ENCODE data around the gene WBP1L. TPM values are rescaled to one million over a fixed set of nuclear protein-coding genes. Genes with fewer than 3 reads are reported as not detected.

WBP1L gene
- total and polyA plus RNA-seq, 2 experiments from 2014 or later: 7.0 to 55.7 TPM

GRCh38 chr10:102773320-102773719 is 29.6 kb downstream of the WBP1L start (continued):
- TF ChIP-seq, protein P1, sequence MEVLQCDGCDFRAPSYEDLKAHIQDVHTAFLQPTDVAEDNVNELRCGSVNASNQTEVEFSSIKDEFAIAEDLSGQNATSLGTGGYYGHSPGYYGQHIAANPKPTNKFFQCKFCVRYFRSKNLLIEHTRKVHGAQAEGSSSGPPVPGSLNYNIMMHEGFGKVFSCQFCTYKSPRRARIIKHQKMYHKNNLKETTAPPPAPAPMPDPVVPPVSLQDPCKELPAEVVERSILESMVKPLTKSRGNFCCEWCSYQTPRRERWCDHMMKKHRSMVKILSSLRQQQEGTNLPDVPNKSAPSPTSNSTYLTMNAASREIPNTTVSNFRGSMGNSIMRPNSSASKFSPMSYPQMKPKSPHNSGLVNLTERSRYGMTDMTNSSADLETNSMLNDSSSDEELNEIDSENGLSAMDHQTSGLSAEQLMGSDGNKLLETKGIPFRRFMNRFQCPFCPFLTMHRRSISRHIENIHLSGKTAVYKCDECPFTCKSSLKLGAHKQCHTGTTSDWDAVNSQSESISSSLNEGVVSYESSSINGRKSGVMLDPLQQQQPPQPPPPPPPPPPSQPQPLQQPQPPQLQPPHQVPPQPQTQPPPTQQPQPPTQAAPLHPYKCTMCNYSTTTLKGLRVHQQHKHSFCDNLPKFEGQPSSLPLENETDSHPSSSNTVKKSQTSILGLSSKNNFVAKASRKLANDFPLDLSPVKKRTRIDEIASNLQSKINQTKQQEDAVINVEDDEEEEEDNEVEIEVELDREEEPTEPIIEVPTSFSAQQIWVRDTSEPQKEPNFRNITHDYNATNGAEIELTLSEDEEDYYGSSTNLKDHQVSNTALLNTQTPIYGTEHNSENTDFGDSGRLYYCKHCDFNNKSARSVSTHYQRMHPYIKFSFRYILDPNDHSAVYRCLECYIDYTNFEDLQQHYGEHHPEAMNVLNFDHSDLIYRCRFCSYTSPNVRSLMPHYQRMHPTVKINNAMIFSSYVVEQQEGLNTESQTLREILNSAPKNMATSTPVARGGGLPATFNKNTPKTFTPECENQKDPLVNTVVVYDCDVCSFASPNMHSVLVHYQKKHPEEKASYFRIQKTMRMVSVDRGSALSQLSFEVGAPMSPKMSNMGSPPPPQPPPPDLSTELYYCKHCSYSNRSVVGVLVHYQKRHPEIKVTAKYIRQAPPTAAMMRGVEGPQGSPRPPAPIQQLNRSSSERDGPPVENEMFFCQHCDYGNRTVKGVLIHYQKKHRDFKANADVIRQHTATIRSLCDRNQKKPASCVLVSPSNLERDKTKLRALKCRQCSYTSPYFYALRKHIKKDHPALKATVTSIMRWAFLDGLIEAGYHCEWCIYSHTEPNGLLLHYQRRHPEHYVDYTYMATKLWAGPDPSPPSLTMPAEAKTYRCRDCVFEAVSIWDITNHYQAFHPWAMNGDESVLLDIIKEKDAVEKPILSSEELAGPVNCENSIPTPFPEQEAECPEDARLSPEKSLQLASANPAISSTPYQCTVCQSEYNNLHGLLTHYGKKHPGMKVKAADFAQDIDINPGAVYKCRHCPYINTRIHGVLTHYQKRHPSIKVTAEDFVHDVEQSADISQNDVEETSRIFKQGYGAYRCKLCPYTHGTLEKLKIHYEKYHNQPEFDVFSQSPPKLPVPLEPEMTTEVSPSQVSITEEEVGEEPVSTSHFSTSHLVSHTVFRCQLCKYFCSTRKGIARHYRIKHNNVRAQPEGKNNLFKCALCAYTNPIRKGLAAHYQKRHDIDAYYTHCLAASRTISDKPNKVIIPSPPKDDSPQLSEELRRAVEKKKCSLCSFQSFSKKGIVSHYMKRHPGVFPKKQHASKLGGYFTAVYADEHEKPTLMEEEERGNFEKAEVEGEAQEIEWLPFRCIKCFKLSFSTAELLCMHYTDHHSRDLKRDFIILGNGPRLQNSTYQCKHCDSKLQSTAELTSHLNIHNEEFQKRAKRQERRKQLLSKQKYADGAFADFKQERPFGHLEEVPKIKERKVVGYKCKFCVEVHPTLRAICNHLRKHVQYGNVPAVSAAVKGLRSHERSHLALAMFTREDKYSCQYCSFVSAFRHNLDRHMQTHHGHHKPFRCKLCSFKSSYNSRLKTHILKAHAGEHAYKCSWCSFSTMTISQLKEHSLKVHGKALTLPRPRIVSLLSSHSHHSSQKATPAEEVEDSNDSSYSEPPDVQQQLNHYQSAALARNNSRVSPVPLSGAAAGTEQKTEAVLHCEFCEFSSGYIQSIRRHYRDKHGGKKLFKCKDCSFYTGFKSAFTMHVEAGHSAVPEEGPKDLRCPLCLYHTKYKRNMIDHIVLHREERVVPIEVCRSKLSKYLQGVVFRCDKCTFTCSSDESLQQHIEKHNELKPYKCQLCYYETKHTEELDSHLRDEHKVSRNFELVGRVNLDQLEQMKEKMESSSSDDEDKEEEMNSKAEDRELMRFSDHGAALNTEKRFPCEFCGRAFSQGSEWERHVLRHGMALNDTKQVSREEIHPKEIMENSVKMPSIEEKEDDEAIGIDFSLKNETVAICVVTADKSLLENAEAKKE (CRISPR knock-in tag; IDR thresholded peaks at IDR 0.05): no peak
- TF ChIP-seq ETS1 (IDR thresholded peaks at IDR 0.05) (no peak), ZNF114 (CRISPR knock-in tag; IDR thresholded peaks at IDR 0.05) (no peak), CREB1 (CRISPR knock-in tag; IDR thresholded peaks at IDR 0.05; ENCODE audit: low read depth) (no peak), JUNB (IDR thresholded peaks at IDR 0.05; ENCODE audit: unreplicated experiment) (no peak)

DNA sequence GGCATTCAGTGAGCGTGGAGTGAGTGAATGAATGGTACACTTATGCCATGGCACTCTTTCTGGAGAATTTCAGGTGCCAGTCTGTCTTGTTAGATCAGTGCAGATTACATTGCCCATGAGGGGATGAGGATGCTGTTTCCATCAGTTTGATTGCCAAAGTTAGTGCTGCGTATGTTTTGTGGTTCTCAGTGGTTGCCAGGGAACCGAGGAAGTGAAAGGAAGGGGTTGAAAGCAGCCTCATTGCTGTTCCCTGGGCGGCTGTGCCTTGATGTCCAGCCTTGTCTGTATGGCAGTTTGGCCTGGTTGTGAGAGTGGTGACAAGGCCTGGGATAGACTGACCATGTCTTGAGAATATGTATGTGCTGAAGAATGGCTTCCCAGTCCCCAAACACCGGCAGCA is 30.2 kb downstream of the WBP1L start:
- peaks cover 43% of the 10 kb centered on the region for H3K4me1 Mint-ChIP-seq
- H3K4me1 ChIP-seq (ENCODE audit: insufficient read depth): peaks cover 40% of the 10 kb centered on the region
- TF ChIP-seq REST (IDR thresholded peaks at IDR 0.05; ENCODE audit: unreplicated experiment) (no peak), POLR2AphosphoS5 (IDR thresholded peaks at IDR 0.05; ENCODE audit: low read depth) (no peak), ZNF114 (CRISPR knock-in tag; IDR thresholded peaks at IDR 0.05) (no peak), EZH2phosphoT487 (IDR thresholded peaks at IDR 0.05; ENCODE audit: unreplicated experiment) (no peak), EZH2 (IDR thresholded peaks at IDR 0.05; ENCODE audit: low read depth, unreplicated experiment) (no peak), STAT1 (IDR thresholded peaks at IDR 0.05; ENCODE audit: unreplicated experiment) (no peak), NANOG (IDR thresholded peaks at IDR 0.05; ENCODE audit: borderline replicate concordance) (no peak), ETS1 (IDR thresholded peaks at IDR 0.05) (no peak)
- TF ChIP-seq, protein P2, sequence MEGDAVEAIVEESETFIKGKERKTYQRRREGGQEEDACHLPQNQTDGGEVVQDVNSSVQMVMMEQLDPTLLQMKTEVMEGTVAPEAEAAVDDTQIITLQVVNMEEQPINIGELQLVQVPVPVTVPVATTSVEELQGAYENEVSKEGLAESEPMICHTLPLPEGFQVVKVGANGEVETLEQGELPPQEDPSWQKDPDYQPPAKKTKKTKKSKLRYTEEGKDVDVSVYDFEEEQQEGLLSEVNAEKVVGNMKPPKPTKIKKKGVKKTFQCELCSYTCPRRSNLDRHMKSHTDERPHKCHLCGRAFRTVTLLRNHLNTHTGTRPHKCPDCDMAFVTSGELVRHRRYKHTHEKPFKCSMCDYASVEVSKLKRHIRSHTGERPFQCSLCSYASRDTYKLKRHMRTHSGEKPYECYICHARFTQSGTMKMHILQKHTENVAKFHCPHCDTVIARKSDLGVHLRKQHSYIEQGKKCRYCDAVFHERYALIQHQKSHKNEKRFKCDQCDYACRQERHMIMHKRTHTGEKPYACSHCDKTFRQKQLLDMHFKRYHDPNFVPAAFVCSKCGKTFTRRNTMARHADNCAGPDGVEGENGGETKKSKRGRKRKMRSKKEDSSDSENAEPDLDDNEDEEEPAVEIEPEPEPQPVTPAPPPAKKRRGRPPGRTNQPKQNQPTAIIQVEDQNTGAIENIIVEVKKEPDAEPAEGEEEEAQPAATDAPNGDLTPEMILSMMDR (conservative IDR thresholded peaks at IDR 0.05; ENCODE audit: low read depth in 2 of 2): no peak

More for the DNA sequence above, 30.2 kb downstream of the WBP1L start:
- peaks cover 10% of the 10 kb centered on the region for H3K27me3 Mint-ChIP-seq (ENCODE audit: insufficient read depth, low read depth, poor library complexity)
- no peak overlapping the region for H3K4me3 Mint-ChIP-seq
- no peak overlapping the region for H2AFZ ChIP-seq
- DNase-seq (ENCODE audit: low spot score): no peak
- H3K9me2 ChIP-seq (ENCODE audit: insufficient read depth): no peaks in the 10 kb centered on the region
- no peaks in the 10 kb centered on the region for H3K9me3 Mint-ChIP-seq
- H3K4me2 ChIP-seq: no peak overlapping the region
- H3K27me3 ChIP-seq (ENCODE audit: insufficient read depth): no peaks in the 10 kb centered on the region
- no peak for ATAC-seq
- 0 out of 2 replicates have a peak, but pooled peaks cover 2% of the 10 kb centered on the region for H4K20me1 ChIP-seq (replicated peaks; ENCODE audit: insufficient read depth)
- no peak overlapping the region for H3K4me3 ChIP-seq
- H3K27ac ChIP-seq (ENCODE audit: low read depth): no peak overlapping the region
- no peaks in the 10 kb centered on the region for H3K36me3 ChIP-seq (ENCODE audit: insufficient read depth)
- H3F3A ChIP-seq (replicated peaks; ENCODE audit: low read depth): no peaks in the 10 kb centered on the region
- H3K36me3 Mint-ChIP-seq (ENCODE audit: low read depth): no peaks in the 10 kb centered on the region
- H3K27ac Mint-ChIP-seq: no peak overlapping the region
- H3K79me2 ChIP-seq (replicated peaks; ENCODE audit: insufficient read depth): no peaks in the 10 kb centered on the region; the same call in none of the 2 replicates
